H54 (cell line): ENCODE data around the gene SMIM13.

Source experiments
- DNase-seq: peaks from one replicate; pipeline ENCODE4 v3.0.0; 2011; ENCODE audit warnings: low spot score, mixed read lengths; ENCODE audit not compliant: insufficient read length
- FAIRE-seq: peaks from 3 replicates; lab custom pipeline; 2011; peaks lifted over from hg19 to GRCh38; lab: Jason Lieb, UNC
- POLR2A ChIP-seq: IDR thresholded peaks from 2 replicates; pipeline ENCODE4 v1.6.1; 2011; ENCODE audit warnings: low read depth, mild to moderate bottlenecking, low read length

The SMIM13 gene

GRCh38 chr6:11120271-11121005, 26.8 kb downstream of the SMIM13 start:
- no peak for TF ChIP-seq POLR2A
- FAIRE-seq (peak; percentile 78), DNase-seq (no peak)

- FAIRE-seq (no peak), DNase-seq (no peak)
- TF ChIP-seq POLR2A = no peak
Measured at GRCh38 chr6:11121851-11122250, 28.2 kb downstream of the SMIM13 start.

- FAIRE-seq (no peak), DNase-seq (no peak)
- TF ChIP-seq POLR2A = no peak
Measured at GRCh38 chr6:11122380-11122779, 28.7 kb downstream of the SMIM13 start.

GRCh38 chr6:11123978-11124377, 30.3 kb downstream of the SMIM13 start:
- no peak for TF ChIP-seq POLR2A
- DNase-seq = no peak

GRCh38 chr6:11126876-11127275, 33.2 kb downstream of the SMIM13 start:
- FAIRE-seq = peak; percentile 58
- DNase-seq = no peak
- TF ChIP-seq POLR2A = no peak

More at GRCh38 chr6:11123978-11124377, 30.3 kb downstream of the SMIM13 start:
- no peak for FAIRE-seq

- DNase-seq (no peak), FAIRE-seq (no peak)
- TF ChIP-seq POLR2A = no peak
Measured at GRCh38 chr6:11128608-11129007, 35.0 kb downstream of the SMIM13 start.

GRCh38 chr6:11129908-11130565, 36.4 kb downstream of the SMIM13 start:
- TF ChIP-seq POLR2A = no peak
- FAIRE-seq (no peak), DNase-seq (no peak)

- DNase-seq (no peak), FAIRE-seq (no peak)
- no peak for TF ChIP-seq POLR2A
Measured at GRCh38 chr6:11130605-11131004, 37.0 kb downstream of the SMIM13 start.

GRCh38 chr6:11132194-11132888, 38.7 kb downstream of the SMIM13 start:
- TF ChIP-seq POLR2A = no peak
- peak; percentile 52 for FAIRE-seq
- no peak for DNase-seq

- no peak for FAIRE-seq
- no peak for TF ChIP-seq POLR2A
- DNase-seq = no peak
Measured at GRCh38 chr6:11133281-11133680, 39.6 kb downstream of the SMIM13 start.

GRCh38 chr6:11136809-11137208, 43.2 kb downstream of the SMIM13 start:
- DNase-seq (no peak), FAIRE-seq (peak; percentile 27)
- no peak for TF ChIP-seq POLR2A

GRCh38 chr6:11139051-11139960, 45.7 kb downstream of the SMIM13 start:
- FAIRE-seq (no peak), DNase-seq (no peak)
- no peak for TF ChIP-seq POLR2A

GRCh38 chr6:11140056-11140455, 46.4 kb downstream of the SMIM13 start:
- DNase-seq (no peak), FAIRE-seq (no peak)
- TF ChIP-seq POLR2A = no peak
